Thoracic aorta (tissue), 2 donors: ENCODE measurements around the gene KIN. TPM values are rescaled to one million over a fixed set of nuclear protein-coding genes. Genes with fewer than 3 reads are reported as not detected.
A peak's percentile ranks its signal among the peaks of the same experiment; 100 is the strongest.

Experiments used
- ATAC-seq: fragments of 150-250 bp; one replicate; pipeline ENCODE4 v1.8.0; 2017; ENCODE audit warnings: low read depth; ENCODE audit not compliant: insufficient number of reproducible peaks, low FRiP score
- DNase-seq: peaks from one replicate; pipeline ENCODE4 v3.0.0-alpha.2; 2020; ENCODE audit warnings: low spot score
- H3K27ac ChIP-seq, 2 donors: fragments of 200-600 bp; sonication (generic); 1 replicate in 1 of 2; 2 replicates in 1 of 2; pipeline ENCODE4 v1.5.1; 2016; ENCODE audit warnings: mild to moderate bottlenecking in 2 of 2, moderate library complexity in 2 of 2
- H3K27me3 ChIP-seq: fragments of 200-600 bp; sonication (generic); replicated peaks from 2 replicates; pipeline ENCODE4 v1.6.0; 2016; ENCODE audit warnings: mild to moderate bottlenecking; ENCODE audit not compliant: insufficient read depth
- H3K36me3 ChIP-seq: fragments of 200-600 bp; sonication (generic); one replicate; pipeline ENCODE4 v1.5.1; 2016
- H3K4me1 ChIP-seq, 2 donors: fragments of 200-600 bp; sonication (generic); 1 replicate in 1 of 2; 2 replicates in 1 of 2; pipeline versions ENCODE4 v1.5.1 to v1.6.0; 2016; ENCODE audit warnings: low read depth in 2 of 2, mild to moderate bottlenecking in 1 of 2; ENCODE audit not compliant: control insufficient read depth in 1 of 2
- H3K4me3 ChIP-seq: fragments of 200-600 bp; sonication (generic); 2 replicates; pipeline ENCODE4 v1.5.1; 2016; ENCODE audit warnings: mild to moderate bottlenecking
- H3K9me3 ChIP-seq: fragments of 200-600 bp; sonication (generic); 2 replicates; pipeline ENCODE4 v1.5.1; 2016
- total RNA-seq, 2 donors: library from RNA; depleted of rRNA; stranded (reverse); fragments of >200 nt; gene quantifications; one replicate each; pipeline versions ENCODE4 v1.1.0 to v1.2.3, GENCODE V29; 2016
- TF ChIP-seq, protein P1 (sequence below): fragments of 200-600 bp; sonication (generic); IDR thresholded peaks from one replicate; pipeline ENCODE4 v1.5.1; 2019; ENCODE audit warnings: antibody characterized with exemption

The KIN gene
- total RNA-seq, 2 donors from 2014 or later: 2.8 to 14.6 TPM

GRCh38 chr10:7829289-7829834, 41.6 kb upstream of the KIN start:
- H3K36me3 ChIP-seq: peaks cover 5% of the 10 kb centered on the region
- H3K9me3 ChIP-seq: no peaks in the 10 kb centered on the region
- TF ChIP-seq, protein P1, sequence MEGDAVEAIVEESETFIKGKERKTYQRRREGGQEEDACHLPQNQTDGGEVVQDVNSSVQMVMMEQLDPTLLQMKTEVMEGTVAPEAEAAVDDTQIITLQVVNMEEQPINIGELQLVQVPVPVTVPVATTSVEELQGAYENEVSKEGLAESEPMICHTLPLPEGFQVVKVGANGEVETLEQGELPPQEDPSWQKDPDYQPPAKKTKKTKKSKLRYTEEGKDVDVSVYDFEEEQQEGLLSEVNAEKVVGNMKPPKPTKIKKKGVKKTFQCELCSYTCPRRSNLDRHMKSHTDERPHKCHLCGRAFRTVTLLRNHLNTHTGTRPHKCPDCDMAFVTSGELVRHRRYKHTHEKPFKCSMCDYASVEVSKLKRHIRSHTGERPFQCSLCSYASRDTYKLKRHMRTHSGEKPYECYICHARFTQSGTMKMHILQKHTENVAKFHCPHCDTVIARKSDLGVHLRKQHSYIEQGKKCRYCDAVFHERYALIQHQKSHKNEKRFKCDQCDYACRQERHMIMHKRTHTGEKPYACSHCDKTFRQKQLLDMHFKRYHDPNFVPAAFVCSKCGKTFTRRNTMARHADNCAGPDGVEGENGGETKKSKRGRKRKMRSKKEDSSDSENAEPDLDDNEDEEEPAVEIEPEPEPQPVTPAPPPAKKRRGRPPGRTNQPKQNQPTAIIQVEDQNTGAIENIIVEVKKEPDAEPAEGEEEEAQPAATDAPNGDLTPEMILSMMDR: no peak
- no peaks in the 10 kb centered on the region for H3K27me3 ChIP-seq
- H3K4me3 ChIP-seq: no peak overlapping the region
- no peaks in the 10 kb centered on the region for H3K4me1 ChIP-seq
- ATAC-seq (no peak), DNase-seq (no peak)
- H3K27ac ChIP-seq: no peak overlapping the region

GRCh38 chr10:7826971-7827370, 39.2 kb upstream of the KIN start:
- no peaks in the 10 kb centered on the region for H3K27me3 ChIP-seq
- no peak for DNase-seq
- H3K4me3 ChIP-seq: no peak overlapping the region
- no peak for ATAC-seq
- H3K4me1 ChIP-seq: no peaks in the 10 kb centered on the region
- H3K36me3 ChIP-seq: peaks cover 8% of the 10 kb centered on the region
- H3K9me3 ChIP-seq: no peaks in the 10 kb centered on the region
- no peak overlapping the region for H3K27ac ChIP-seq
- TF ChIP-seq, protein P1: no peak

DNA sequence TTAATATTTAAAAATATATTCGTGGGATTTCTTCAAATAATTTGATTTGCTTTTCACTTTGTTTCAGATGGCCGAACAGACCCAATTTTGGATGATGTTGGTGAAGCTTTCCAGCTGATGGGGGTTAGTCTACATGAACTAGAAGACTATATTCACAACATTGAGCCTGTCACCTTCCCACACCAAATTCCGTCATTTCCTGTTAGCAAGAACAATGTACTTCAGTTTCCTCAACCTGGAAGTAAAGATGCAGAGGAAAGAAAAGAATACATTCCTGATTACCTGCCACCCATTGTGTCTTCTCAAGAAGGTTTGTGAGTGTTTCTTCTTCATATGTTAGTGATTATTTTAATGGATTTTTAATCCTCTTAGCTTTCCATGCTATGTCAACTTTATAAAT, 36.5 kb upstream of the KIN start:
- TF ChIP-seq, protein P1: no peak
- no peaks in the 10 kb centered on the region for H3K9me3 ChIP-seq
- H3K4me1 ChIP-seq: peaks cover 11 to 15% of the 10 kb centered on the region in 2 donors
- DNase-seq (no peak), ATAC-seq (no peak)
- no peak overlapping the region for H3K4me3 ChIP-seq
- no peak overlapping the region for H3K27ac ChIP-seq
- H3K27me3 ChIP-seq: no peaks in the 10 kb centered on the region
- H3K36me3 ChIP-seq: peaks cover 8% of the 10 kb centered on the region

DNA sequence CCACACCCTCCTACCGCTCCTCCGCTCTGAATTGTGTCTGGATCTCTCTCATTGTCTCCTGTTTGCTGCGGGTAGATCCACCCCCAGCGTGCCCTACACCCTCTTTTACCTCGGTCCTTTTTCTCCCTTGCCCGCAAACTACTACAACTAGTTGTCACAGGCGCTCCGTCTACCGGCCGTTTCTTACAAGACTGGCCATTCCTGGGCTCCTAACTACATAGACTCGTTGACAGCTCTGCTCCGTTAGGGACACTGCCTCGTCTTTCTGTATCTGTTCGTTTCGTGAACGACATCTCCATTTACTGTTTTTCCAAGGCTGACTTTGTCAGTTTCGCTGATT, 31.3 kb upstream of the KIN start:
- peaks cover 12 to 16% of the 10 kb centered on the region in 2 donors for H3K4me1 ChIP-seq
- ATAC-seq (no peak), DNase-seq (no peak)
- peaks cover under 1% of the 10 kb centered on the region for H3K36me3 ChIP-seq
- peak overlapping the region in 1 of 2 donors; percentile 33 for H3K27ac ChIP-seq
- no peaks in the 10 kb centered on the region for H3K27me3 ChIP-seq
- TF ChIP-seq, protein P1: no peak
- peak overlapping the region; percentile 83 for H3K4me3 ChIP-seq
- H3K9me3 ChIP-seq: no peaks in the 10 kb centered on the region

- Histone ChIP-seq H3K4me1 (peaks cover 12 to 16% of the 10 kb centered on the region in 2 donors), H3K27ac (peak within 1 kb of the TSS in 1 of 2 donors; percentile 33), H3K36me3 (no peaks in the 10 kb centered on the region), H3K9me3 (no peaks in the 10 kb centered on the region), H3K4me3 (peak within 1 kb of the TSS; percentile 83), H3K27me3 (no peaks in the 10 kb centered on the region)
- ATAC-seq (peak; percentile 72), DNase-seq (peak; percentile 52)
- TF ChIP-seq, protein P1: no peak
These were observed 30.7 kb upstream of the KIN start, which contains the start of gene TAF3 for GRCh38 chr10:7818295-7819120. TSS of gene TAF3 (plus strand) at chr10:7818505. CDS start at chr10:7818710, 205 bp downstream.
